ENCODE data around the gene LEMD2. TPM values are rescaled to one million over a fixed set of nuclear protein-coding genes. Genes with fewer than 3 reads are reported as not detected.

LEMD2 gene
- total and polyA plus RNA-seq, 2 of the 4 experiments (the other 2 are of a cell fraction), result 26.5 to 43.6 TPM

DNA sequence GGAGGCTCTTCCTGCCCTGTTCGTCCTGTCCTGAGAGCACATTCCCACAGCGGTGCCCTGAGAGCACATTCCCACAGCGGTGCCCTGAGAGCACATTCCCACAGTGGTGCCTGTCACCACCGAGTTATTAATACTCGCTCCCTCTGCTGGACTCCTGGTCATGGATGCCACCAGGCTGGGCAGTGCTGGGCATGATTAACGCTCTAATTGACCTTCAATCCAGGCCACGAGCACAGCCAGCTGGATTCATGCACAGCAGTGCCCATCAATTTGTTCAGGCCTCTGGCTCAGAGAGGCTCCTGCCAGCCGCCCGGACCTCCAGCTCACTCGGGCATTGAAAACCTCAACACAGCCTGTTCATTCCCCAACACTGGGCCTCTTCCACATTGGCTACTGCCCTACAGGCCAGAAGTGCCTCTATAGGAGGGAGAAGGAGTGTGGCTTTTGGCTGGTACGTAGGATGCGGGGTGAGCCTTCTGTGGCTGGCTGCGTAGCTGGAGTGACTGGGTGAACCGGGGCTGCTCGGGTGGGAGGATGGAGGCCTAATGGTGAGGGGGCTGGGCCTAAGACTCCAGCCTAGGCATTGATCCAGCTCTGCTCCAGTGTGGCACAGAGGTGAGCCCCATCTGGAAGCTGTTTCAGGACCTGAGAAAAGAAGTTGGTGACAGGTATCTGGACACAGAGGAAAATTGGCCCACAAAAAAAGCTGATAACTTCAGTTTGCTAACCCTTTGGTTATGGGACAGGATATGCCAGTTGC is 51.5 kb downstream of the LEMD2 start:
- ChIA-PET CTCF (interaction anchor here (0.5 kb wide), 1 partner anchor 678 kb away, joined by 9 read pairs; no protein-coding TSS in a partner anchor), POLR2A (ENCODE audit: unreplicated experiment) (no interaction called here)
- DNase-seq (no peak), ATAC-seq (ENCODE audit: low read depth) (no peak)
- Histone ChIP-seq H3K79me1 (ENCODE audit: low read depth in 1 of 2, low read length in 2 of 2) (no peaks in the 10 kb centered on the region), H4K91ac (ENCODE audit: insufficient read depth, low read depth, low read length) (no peak overlapping the region), H3K4me1 (ENCODE audit: control insufficient read depth, insufficient read depth, low read length) (no peaks in the 10 kb centered on the region), H3K4me2 (ENCODE audit: low read depth, low read length) (no peak overlapping the region), H2AFZ (replicated peaks; ENCODE audit: low read length, poor library complexity) (no peak overlapping the region), H2BK5ac (ENCODE audit: low read depth, low read length, poor library complexity, severe bottlenecking) (no peak overlapping the region), H3K27ac (ENCODE audit: insufficient read depth, low read length) (no peak overlapping the region), H4K20me1 (ENCODE audit: insufficient read depth, low read length) (no peaks in the 10 kb centered on the region; the same call in 1 of the 2 replicates), H2AK5ac (ENCODE audit: low read depth, low read length) (no peak overlapping the region), H3K56ac (ENCODE audit: extremely low read depth, insufficient read depth, low read length) (no peak overlapping the region), H3K23ac (ENCODE audit: low read depth, low read length) (no peak overlapping the region), H3K4ac (ENCODE audit: low read depth, low read length) (no peak overlapping the region), H3K9me1 (ENCODE audit: insufficient read depth, low read length) (no peaks in the 10 kb centered on the region), H2BK20ac (ENCODE audit: low read depth, low read length) (no peak overlapping the region), H3K36me3 (ENCODE audit: control insufficient read depth, insufficient read depth, low read length) (no peaks in the 10 kb centered on the region), H3K4me3 (ENCODE audit: insufficient read depth, low read depth, low read length) (no peak overlapping the region), H4K8ac (ENCODE audit: low read depth in 2 of 2, low read length in 2 of 2) (no peak overlapping the region), H4K5ac (ENCODE audit: low read depth, low read length) (no peak overlapping the region), H2BK120ac (ENCODE audit: low read depth, low read length) (no peak overlapping the region), H3K9me3 (ENCODE audit: control insufficient read depth, insufficient read depth, low read length) (no peaks in the 10 kb centered on the region), H2BK15ac (ENCODE audit: low read depth, low read length) (no peak overlapping the region), H2AK9ac (replicated peaks; ENCODE audit: low read depth, low read length, poor library complexity) (no peak overlapping the region), H3K18ac (ENCODE audit: low read depth, low read length) (no peak overlapping the region), H3K9ac (ENCODE audit: low read depth, low read length) (no peak overlapping the region), H3K27me3 (ENCODE audit: control insufficient read depth, insufficient read depth, low read length) (peaks cover 1% of the 10 kb centered on the region; the same call in 1 of the 2 replicates), H3K14ac (replicated peaks; ENCODE audit: low read depth, low read length) (no peak overlapping the region)
- intact Hi-C loops (cut with micrococcal nuclease), result no loop called here
- TF ChIP-seq MAFK (IDR thresholded peaks at IDR 0.05; ENCODE audit: low read depth, low read length) (no peak), RFX5 (IDR thresholded peaks at IDR 0.05; ENCODE audit: low read depth, low read length) (no peak), CEBPB (IDR thresholded peaks at IDR 0.05; ENCODE audit: low read depth, low read length) (no peak), NFE2L2 (IDR thresholded peaks at IDR 0.05; ENCODE audit: low read depth, low read length) (no peak)
- TF ChIP-seq, protein P1, sequence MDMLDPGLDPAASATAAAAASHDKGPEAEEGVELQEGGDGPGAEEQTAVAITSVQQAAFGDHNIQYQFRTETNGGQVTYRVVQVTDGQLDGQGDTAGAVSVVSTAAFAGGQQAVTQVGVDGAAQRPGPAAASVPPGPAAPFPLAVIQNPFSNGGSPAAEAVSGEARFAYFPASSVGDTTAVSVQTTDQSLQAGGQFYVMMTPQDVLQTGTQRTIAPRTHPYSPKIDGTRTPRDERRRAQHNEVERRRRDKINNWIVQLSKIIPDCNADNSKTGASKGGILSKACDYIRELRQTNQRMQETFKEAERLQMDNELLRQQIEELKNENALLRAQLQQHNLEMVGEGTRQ (IDR thresholded peaks at IDR 0.05; ENCODE audit: low read depth, low read length), result no peak
- dilution Hi-C loops (cut with HindIII; ENCODE audit: low sequenced_read_pairs, unreplicated experiment), result no loop called here
- in situ Hi-C loops (cut with MboI; ENCODE audit: low sequenced_read_pairs), result no loop called here
- 94% methylated on average over 8 of the region's 15 CpGs; no CpG with 5 or more reads in 1 of the 2 experiments for WGBS, 2 experiments (ENCODE audit: extremely low coverage in 2 of 2, insufficient read length in 1 of 2)
- no TSS peak for BruUV-seq (replicated peaks)
